Stimulated activated CD4-positive, alpha-beta T cell treated with anti-CD3 and anti-CD28 coated beads, Interleukin-4, amount 100 ng/mL, for 4 hours (primary cell): ENCODE data around the gene WSCD1.

Experiments used
- DNase-seq, 2 experiments: peaks; one replicate each; pipeline ENCODE4 v3.0.0-alpha.2; 2020

The WSCD1 gene

DNA sequence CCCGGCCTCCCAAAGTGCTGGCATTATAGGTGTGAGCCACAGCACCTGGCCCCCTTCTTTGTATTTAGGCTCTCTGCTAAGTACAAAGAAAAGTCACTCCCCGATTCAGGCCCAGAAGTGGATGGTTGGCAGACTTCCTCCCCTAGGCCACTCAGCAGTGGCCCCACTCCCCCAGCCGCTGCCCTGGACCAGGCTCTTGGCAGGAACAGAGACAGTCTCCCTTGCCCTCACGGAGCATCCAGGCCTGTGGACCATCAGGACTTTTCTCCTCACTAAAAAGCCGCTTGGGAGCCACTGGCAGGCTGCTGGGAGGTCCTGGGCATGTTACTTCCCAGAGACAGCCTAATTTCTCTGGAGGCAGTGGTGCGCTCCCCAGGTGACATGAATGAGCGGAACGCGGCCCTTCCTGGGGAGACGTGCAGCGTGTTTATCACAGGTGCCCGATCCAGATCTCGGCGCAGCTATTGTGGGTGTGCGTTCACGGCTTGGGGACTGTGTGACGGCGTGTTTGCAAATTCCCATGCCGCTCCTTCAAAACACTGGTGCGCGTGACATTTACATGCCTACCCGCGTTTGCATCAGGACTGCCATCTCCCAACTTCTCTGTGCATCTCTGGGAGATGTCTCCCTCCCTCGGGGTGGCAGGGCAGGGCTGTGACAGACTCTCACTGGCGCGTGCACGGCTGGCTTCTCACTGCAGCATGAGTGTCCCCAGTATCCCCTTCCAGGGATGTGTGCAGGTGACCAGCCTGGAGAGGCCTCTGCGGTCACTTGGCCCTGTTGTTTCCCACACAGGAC is 16.6 kb downstream of the WSCD1 start:
- DNase-seq: no peak

DNA sequence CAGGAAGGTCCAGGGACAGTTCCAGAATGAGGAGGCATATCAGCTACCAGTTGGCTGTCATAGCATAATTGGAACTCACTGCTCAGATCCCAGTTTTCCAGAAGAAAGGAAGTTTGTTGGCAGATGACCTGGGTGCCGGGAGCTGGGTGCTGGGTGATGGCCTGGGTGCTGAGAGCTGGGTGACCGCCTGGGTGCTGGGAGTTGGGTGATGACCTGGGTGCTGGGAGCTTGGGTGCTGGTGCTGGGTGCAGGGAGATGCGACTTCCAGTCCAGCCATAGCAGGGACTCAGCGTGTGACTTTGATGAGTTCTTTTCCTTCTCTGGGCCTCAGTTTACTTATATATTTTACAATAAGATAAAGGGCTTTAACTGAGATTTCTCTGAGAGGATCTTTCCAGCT is 18.0 kb downstream of the WSCD1 start:
- no peak for DNase-seq

DNA sequence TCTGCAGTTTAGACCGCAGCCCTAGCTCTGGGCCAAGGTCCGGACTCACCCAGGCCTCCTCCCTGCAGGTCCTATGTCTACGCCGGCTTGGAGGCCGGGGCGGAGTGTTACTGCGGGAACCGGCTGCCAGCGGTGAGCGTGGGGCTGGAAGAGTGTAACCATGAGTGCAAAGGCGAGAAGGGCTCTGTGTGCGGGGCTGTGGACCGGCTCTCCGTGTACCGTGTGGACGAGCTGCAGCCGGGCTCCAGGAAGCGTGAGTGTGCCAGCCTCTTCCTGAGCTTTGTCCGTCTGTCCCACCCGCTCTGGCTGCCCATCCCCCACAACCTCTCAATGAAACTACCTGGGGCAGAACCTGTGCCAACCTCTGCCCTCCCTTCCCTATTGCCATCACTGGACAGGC is 20.1 kb downstream of the WSCD1 start:
- no peak for DNase-seq

DNA sequence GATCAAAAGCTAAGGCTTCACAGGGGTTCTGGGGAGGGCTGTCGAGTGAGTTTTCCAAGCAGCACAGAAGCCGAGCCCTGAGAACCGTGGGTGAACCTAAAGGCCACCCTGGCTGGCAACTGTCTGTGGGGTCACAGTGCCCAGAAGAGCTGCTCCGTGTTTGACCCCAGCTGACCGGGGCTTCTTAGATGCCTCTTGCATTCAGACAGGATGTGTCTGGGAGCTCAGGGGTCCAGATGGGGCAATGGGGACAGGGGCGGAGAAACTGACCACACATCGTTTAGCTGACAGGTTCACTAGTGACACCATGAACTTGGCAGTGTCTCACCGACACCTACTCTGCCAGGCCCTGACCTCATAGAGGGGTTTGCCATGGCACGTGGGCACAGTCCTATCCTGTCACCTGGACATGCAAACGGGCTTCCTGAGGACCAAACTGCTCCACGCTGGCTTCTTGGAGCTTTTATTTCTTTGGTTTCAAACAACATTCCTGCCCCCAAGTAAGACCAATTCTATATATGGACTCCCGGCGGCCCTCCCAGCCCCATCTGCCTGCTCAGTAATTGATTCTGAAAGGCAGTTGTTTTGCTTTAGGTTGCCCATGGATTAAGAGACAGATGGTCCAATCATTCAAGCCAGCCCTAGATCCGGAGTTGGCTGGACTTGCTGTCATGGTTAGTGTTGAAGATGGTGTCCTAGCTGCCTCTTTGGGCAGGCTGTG is 22.2 kb downstream of the WSCD1 start:
- DNase-seq: no peak

DNA sequence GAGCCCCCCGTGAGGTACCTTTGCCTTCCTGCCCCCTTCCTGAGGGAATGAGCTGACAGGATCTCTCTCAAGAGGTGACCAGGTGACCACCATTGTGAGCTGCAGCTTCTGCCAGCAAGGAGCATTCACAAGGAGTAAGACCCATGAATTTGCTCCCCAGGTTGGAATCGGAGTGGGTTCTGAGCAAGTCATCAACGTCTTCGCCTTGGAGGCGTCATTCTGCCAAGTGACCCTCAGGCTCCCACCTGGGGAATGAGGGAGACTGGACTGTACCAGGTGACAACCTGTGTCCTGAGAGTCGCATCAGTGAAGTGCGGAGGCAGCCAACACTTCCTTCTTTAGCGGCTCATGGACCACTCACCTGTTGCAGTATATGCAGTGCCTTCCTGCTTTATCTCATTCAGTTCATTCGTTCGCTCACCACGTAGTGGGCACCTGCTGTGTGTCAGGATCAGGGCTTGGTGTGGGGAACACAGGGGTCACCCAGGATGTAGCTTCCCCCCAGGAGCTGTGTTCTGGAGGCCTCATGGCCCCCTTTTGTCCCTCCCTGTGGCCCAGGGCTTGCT is 22.8 kb downstream of the WSCD1 start:
- DNase-seq: no peak

DNA sequence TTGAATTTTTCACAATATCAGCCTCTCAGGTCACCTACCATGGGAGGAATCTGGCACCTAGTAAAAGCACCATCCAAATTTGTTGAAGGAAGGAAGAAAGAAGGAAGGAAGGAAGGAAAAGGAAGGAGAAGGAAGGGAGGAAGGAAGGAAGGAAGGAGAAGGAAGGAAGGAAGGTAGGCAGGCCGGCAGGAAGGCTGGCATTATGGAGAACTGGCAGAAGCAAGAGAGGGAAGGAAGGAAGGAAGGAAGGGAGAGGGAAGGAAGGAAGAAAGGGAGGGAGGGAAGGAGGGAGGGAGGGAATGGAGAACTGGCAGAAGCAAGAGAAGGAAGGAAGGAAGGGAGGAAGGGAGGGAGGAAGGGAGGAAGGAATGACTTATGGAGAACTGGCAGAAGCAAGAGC is 24.3 kb downstream of the WSCD1 start:
- no peak for DNase-seq

DNA sequence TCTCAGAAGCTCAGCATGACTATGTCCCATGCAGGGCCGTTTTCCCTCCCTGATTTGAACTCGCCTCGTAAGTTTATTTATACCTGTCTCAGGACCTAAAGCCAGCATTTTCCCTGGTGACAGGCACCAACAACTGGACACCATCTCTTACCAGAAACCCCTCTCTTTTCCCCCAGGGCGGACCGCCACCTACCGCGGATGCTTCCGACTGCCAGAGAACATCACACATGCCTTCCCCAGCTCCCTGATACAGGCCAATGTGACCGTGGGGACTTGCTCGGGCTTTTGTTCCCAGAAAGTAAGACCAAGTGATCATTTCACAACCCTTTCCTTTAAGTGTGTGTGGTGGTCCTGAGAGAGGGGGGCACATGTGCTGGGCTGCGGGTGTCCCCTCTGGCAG is 24.7 kb downstream of the WSCD1 start:
- no peak for DNase-seq

DNA sequence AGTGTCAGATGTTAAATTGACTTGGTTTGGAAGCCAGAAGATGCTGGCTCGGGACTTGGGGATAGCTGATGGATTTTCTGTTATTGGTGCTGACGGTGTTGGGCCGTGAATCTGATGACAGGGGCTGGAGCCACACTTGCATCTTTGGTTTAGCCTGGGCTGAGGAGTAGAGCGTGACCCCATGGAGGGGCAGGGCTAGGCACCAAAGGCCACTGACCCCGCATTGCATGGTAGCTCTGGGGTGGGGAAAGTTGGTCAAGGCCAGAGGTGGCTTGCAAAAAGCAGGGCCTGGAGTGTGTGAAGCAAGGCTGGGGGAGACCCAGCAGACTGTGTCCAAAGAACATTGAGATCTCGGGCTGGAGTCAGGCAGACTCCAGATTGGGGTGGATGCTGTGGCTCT is 25.3 kb downstream of the WSCD1 start:
- no peak for DNase-seq

DNA sequence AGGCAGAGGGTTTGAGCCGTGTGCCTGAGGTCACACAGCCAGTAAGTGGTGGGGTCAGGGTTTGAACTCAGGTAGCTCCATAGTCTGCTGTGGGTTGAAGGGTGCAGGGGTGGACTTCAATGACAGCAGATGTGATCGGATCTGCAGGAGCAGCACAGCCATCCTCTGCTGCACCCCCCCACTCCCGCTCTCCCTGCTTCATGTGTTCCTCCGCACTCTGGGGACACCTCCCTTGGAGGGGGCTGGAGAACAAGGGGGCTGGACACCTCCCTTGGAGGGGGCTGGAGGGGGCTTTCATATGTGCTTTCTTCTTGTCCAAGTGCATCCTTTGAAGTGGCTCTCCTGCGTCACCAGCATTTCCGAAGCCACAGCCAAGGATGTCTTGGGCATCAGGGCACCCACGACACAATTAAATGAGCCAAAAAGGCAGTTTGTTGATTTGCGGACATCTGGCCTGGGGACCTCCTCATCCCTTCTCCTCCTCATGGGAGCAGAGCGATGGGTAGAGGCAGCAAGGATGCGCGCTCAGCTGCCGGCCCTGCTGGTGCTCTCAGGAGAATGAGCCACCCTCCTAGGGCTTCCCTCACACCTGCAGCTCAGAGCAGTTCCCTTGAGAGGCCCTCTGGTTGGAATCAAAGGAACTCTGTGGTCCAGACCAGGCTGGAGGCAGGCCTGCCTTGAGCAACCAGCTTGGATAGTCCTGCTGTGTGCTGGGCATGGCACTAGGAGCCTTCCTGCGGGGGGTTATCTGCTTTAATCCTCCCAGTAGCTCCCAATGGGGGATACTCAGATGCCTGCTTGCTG is 26.2 kb downstream of the WSCD1 start:
- DNase-seq: no peak

DNA sequence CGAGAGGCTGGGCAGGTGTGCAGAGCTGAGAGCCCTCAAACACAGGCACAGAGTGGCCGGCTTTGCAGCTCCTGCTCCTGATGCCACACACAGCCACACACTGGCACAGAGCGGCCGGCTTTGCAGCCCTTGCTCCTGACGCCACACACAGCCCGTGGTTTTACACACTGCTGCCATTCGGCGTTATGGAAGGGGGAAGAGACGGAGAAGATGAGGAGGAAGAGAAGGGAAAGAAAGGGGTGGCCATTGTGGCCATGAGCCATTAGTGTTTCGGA is 26.8 kb downstream of the WSCD1 start:
- no peak for DNase-seq

DNA sequence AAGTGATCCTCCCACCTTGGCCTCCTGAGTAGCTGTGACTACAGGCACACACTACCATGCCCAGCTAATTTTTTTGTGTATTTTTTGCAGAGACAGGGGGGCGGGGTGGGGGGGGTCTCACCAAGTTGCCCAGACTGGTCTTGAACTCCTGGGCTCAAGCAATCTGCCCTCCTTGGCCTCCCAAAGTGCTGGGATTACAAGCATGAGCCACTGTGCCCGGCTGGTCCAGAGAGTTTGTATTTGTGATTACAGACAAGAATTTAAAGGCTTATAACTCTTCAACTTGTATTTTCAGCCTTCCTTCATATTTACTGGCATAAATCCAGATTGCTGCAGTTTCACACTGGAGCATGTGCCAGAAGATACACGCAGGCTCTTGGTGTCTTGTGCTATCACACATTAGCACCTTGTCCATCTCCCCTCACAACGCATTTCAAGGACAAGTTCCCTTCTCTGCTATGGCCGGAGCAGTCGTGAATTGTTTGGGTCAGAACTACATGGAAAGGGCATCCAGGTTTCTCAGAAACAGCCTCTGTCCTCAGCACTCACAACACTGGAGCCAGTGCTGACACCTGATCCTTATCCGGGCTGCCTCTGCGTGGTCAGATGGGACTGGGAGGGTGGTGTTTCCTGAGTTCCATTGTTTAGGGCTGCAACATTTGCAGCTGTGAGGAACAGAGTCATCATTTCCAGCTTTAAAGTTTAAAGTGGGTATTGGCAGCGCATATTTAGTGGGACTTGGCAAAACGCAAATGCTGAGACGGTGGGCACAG is 28.1 kb downstream of the WSCD1 start:
- DNase-seq: no peak

DNA sequence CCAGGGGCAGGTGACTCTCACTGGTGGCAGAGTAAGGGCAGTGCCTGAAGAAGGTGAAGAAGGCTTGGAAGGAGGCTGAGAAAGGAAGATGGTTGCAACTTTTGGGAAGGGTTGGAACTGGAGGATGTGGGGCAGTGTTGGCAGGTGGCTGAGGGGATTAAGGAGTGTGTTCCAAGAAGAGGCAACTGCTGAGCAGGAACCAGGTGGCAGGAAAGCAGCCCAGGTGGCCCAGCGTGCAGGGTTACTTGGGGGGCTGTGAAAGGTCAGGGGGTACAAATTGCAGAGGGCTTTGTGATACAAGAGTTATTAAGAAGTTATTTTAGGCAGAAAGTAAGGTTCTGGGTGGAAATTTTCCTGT is 28.6 kb downstream of the WSCD1 start:
- no peak for DNase-seq

DNA sequence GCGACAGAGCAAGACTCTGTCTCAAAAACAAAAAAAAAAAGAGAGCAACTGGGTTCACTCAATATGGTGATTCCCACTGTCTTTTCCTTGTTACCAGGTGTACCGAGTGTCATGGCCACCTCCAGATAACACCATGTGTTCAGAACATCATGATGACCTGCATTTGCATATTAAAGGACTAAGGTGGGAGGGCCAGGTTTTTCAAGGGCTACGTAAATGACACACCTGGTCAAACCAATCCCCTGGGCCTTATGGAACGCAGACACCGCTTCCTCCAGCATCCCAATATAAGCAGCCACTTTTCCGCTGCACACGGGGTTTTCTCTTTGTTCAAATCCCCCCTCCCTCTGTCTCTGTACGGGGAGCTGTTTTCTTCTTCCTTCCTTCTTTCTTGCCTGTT is 29.3 kb downstream of the WSCD1 start:
- no peak for DNase-seq

DNA sequence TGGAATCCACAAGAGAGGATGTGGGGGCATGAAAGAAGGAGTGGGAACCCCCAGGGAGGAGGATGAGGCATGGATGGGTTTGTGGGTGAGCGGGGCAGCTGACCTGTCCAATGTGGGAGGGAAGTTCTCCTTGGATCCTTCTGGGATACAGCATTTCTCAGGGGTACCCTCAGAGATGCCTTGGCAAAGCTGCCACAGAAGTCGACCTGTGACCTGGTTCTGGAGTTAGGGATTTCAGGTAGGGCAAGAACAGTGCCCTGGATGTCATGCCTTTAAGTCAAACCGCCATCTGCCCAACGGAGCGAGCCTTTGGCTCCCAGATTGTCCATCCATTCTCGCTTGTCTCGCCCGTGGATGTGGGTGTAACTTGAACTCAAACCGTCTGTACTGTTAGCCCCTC is 30.0 kb downstream of the WSCD1 start:
- DNase-seq: no peak

DNA sequence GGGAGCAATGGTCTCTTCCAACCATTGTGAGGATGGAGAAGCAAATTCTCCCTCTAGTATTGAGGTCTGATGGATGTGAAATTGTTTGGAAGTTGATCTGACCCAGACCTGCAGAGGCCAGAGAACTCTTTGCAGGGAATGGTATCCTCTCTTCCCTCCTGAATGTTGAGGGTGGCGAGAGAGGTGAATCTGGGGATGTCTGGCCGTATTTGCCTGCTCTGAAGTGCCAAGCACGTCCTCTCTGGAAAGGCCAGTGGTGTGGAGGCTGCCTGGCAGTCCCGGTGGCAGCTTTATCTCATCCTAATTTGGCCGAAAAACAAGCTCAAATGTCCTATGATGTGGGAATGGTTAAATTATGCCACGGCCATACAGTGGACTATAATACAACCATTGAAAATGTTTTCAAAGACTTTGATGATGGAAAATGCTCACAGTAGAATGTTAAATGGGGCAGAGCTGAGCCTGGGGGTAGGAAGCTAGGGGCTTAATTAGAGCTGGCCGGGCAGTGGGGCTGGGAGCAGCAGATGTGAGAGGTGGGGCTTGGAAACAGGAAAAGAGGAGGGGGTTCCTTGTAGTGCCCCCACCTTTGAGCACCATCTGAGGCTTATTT is 30.8 kb downstream of the WSCD1 start:
- no peak for DNase-seq

DNA sequence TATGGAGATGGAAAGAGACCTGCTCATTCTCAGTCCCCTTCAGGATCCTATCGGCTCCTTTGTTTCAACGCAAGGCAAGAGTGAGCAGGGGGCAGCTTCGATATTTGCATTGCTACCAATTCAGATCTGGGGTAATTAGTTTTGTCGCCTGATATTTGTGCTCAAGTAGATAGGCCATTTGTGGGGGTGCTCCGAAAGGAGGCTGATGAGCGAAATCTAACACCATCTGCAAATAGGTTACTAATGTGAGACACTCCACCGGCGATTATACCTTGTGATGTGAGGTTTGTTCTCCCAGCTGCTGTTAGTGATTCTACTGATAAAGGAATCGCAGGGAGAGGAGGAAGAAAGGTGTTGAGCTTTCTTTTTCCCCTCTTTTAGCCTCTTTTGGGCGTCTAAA is 31.5 kb downstream of the WSCD1 start:
- no peak for DNase-seq

DNA sequence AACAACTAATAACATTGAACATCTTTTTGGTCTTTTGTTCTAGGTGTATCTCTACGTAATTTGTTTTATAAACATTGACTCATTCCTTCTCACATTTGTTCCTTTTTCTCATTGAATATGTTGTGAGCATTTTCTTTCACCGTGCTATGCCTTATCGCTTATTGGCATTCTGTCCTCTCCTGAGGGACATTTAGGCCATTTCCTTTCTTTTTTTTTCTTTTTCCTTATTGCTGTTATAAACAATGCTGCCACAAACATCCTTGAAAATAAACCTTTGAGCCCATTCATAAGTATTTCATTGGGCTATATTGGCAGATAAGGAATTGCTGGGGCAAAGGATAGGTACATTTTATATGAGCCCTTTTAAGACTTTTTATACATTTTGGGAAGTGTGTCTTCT is 32.4 kb downstream of the WSCD1 start:
- DNase-seq: no peak

DNA sequence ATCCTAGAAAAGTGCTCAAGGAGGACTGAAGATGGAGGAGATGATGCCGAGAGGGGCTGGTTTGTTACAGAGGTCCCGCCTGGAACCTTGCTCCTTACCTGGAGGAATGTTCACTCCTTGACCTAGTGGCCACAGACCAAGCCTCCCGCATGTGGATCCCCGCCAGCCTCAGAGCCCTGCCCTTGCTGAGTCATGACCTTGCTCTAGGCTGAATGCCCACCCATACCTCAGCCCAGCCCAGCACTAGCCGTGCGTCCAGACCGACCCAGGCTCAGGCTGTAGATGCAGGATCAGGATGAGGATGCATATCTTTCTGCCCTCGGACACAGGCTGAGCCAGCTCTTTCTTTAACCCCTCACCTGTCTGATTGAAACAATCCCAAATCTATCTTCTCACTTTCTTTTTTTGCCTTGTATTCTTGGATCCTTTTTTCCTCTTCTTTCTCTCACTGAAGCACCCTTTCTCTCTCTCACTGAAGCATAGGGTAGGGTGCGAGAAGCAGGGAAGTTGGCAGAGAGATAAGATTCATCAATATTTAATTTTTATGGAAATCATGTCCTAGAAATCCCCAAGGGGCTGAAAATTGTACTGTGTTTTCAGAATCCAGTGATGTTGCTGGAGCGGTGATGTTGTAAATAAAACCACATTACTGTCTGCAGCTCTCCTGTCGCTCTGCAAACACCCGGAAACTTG is 34.9 kb downstream of the WSCD1 start:
- no peak for DNase-seq

DNA sequence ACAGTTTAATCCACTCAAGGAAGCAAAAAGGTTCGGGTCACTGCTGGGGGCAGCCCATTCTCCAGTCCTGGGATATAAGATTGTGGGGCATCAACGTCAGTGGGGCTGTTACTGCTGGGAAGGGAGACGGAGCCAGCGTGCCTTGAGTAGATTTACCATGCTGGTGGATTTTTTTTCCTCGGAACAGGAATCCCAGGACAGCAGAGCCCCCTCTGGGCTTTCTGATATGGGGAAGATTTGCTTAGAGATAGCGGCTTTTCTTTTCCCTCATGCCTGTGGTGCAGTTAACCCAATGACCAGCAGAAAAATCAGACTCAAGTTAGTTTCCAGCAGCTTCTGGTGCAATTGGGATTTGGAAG is 35.4 kb downstream of the WSCD1 start:
- no peak for DNase-seq

DNA sequence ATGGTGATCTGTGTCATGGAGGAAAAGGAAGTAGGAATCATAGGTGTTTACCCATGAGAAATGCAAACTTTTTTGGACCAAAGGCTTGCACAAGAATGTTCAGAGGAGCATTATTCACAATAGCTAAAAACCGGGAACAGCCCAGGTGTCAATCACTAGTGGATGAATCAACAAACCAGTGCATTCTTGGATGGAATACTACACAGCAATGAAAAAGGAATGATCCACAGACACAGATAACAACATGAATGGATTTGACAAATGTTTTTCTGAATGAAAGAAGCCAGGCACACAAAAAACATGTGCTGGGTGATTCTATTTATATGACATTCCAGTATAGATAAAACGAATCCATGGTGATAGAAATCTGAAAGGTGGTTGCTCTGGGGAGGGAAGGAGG is 36.0 kb downstream of the WSCD1 start:
- DNase-seq: no peak

DNA sequence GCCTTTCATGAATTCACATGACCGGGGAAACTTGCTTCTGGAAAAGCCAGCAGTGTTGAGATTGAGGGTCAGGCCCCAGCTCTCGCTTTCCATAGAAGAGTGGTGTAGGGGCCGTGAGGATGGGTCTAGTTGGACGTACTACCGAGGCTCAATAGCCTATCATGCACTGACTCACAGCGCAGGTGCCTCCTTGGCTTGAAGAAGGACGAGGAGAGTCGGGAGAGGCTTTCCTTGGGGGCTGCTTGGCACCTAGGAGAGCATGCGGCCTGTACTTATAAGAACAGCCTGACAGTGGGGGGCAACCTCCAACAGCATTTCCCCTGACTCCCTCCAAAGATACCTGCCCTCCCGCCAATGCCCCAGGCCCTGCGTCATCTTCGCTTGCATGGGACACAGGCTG is 37.6 kb downstream of the WSCD1 start:
- no peak for DNase-seq

DNA sequence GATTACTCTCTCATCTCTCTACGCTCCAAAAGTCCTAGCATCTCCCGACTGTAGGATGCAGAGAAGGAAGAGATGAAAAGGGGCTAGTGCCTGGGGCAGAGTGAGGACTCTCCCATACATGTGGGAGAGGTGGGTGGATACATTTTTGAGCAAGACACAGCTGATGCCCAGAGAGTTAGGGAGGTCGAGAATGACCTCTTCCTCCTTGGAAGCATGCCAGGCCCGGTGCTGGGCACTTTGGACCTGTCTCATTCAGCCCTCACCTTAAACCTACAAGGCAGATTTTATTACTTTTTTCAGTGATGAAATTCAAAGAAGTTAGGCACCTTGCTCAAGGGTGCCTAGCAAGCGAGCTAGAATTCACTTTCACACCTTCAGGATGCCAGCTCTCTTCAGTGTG is 38.2 kb downstream of the WSCD1 start:
- no peak for DNase-seq
